Vagina (tissue), 2 donors: Measurements from ENCODE around the gene RMDN2. TPM values are rescaled to one million over a fixed set of nuclear protein-coding genes. Genes with fewer than 3 reads are reported as not detected.

Source experiments
- DNase-seq, 2 donors: peaks; one replicate each; pipeline ENCODE4 v3.0.0-alpha.2; 2017; ENCODE audit errors: extremely low spot score in 2 of 2
- H3K27ac ChIP-seq: fragments of 200-600 bp; sonication (generic); one replicate; pipeline ENCODE4 v1.5.1; 2019
- H3K27me3 ChIP-seq: fragments of 200-600 bp; sonication (generic); one replicate; pipeline ENCODE4 v1.5.1; 2019
- H3K36me3 ChIP-seq, 2 donors: fragments of 200-600 bp; sonication (generic); one replicate each; pipeline ENCODE4 v1.5.1; 2017 to 2019
- H3K4me1 ChIP-seq: fragments of 200-600 bp; sonication (generic); one replicate; pipeline ENCODE4 v1.5.1; 2019
- H3K4me3 ChIP-seq, 2 donors: fragments of 200-600 bp; sonication (generic); 1 replicate in 1 of 2; 2 replicates in 1 of 2; pipeline ENCODE4 v1.5.1; 2016 to 2019
- H3K9me3 ChIP-seq: fragments of 200-600 bp; sonication (generic); one replicate; pipeline ENCODE4 v1.5.1; 2019
- POLR2A ChIP-seq, 2 donors: fragments of 450-650 bp; IDR thresholded peaks; one replicate each; pipeline ENCODE4 v1.6.1; 2017; ENCODE audit warnings: antibody characterized with exemption in 2 of 2, mild to moderate bottlenecking in 2 of 2, moderate library complexity in 2 of 2
- POLR2AphosphoS5 ChIP-seq, 2 donors: sonication (generic); formaldehyde crosslinking; IDR thresholded peaks; one replicate each; pipeline ENCODE4 v1.9.0; 2017; ENCODE audit warnings: antibody characterized with exemption in 2 of 2, mild to moderate bottlenecking in 2 of 2, low read depth in 1 of 2; ENCODE audit not compliant: insufficient read depth in 1 of 2
- intact Hi-C: fragments of 100-400 bp; cut with DNase I; formaldehyde crosslinking; loops from one replicate; pipeline ENCODE4 v1.15.1; 2023
- total RNA-seq: library from RNA; depleted of rRNA; stranded (reverse); fragments of >200 nt; gene quantifications from one replicate; pipeline ENCODE4 v1.2.3, GENCODE V29; 2016
- TF ChIP-seq, protein P1 (sequence below), 3 experiments: fragments of 450-650 bp in 2 of 3; fragments of 200-600 bp in 1 of 3; sonication (generic) in 1 of 3; IDR thresholded peaks; one replicate each; pipeline ENCODE4 v1.5.1; 2017 to 2019; ENCODE audit warnings: antibody characterized with exemption in 3 of 3, mild to moderate bottlenecking in 2 of 3, moderate library complexity in 2 of 3

RMDN2 gene
- total RNA-seq, 1 donor from 2014 or later = 5.9 TPM

DNA sequence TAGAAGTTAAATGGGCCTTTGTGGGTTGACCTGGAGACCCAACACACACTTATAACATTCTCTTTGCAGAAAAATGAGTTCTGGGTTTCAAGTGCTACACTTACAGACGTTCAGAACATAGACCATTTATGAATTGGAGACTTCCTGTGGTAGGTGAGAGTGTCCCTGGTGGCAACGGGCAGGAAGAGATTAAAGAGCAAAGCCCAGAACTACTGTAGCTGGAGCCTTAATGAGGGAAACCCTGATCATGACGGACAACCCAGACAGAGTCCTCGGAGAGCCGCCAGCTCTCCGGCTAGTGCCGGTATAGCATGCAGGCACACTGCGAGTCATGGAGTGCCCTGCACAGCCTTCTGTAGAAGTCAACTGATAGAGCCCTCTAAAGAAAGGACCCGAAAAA, 44.5 kb upstream of the RMDN2 start:
- no peak overlapping the region for H3K27ac ChIP-seq
- intact Hi-C loops = no loop called here
- H3K36me3 ChIP-seq = no peaks in the 10 kb centered on the region
- H3K9me3 ChIP-seq = no peaks in the 10 kb centered on the region
- TF ChIP-seq, protein P1, sequence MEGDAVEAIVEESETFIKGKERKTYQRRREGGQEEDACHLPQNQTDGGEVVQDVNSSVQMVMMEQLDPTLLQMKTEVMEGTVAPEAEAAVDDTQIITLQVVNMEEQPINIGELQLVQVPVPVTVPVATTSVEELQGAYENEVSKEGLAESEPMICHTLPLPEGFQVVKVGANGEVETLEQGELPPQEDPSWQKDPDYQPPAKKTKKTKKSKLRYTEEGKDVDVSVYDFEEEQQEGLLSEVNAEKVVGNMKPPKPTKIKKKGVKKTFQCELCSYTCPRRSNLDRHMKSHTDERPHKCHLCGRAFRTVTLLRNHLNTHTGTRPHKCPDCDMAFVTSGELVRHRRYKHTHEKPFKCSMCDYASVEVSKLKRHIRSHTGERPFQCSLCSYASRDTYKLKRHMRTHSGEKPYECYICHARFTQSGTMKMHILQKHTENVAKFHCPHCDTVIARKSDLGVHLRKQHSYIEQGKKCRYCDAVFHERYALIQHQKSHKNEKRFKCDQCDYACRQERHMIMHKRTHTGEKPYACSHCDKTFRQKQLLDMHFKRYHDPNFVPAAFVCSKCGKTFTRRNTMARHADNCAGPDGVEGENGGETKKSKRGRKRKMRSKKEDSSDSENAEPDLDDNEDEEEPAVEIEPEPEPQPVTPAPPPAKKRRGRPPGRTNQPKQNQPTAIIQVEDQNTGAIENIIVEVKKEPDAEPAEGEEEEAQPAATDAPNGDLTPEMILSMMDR (IDR thresholded peaks at IDR 0.05) = no peak
- TF ChIP-seq POLR2A (IDR thresholded peaks at IDR 0.05) (no peak), POLR2AphosphoS5 (IDR thresholded peaks at IDR 0.05; ENCODE audit: insufficient read depth in 1 of 2, low read depth in 1 of 2) (no peak)
- H3K4me1 ChIP-seq = no peaks in the 10 kb centered on the region
- no peak overlapping the region for H3K4me3 ChIP-seq
- DNase-seq = no peak
- no peaks in the 10 kb centered on the region for H3K27me3 ChIP-seq

DNA sequence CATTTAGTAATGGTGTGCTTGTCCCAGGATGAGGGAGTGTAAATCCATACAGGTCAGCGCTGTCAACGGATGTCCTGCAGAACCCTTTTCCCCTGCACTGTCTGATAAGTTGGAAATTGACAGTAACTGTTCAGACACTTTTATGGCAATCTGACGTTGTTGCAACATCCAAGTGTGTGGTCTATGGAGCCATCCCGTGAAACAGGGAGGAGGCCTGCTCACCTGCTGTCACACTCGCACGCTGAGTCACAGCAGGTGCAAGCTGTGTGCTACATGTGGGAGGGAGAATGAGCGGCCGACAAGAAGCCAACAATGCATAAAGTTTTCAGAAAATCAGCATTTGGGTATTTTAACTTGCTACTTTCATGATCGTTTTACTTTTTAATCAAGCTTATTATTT, 43.7 kb upstream of the RMDN2 start:
- TF ChIP-seq POLR2A (IDR thresholded peaks at IDR 0.05) = no peak
- TF ChIP-seq, protein P1 (IDR thresholded peaks at IDR 0.05) = no peak
- TF ChIP-seq POLR2AphosphoS5 (IDR thresholded peaks at IDR 0.05; ENCODE audit: insufficient read depth in 1 of 2, low read depth in 1 of 2) = no peak
- Histone ChIP-seq H3K36me3 (no peaks in the 10 kb centered on the region), H3K27ac (no peak overlapping the region), H3K9me3 (no peaks in the 10 kb centered on the region), H3K27me3 (no peaks in the 10 kb centered on the region), H3K4me1 (no peaks in the 10 kb centered on the region), H3K4me3 (no peak overlapping the region)
- intact Hi-C loops = no loop called here
- no peak for DNase-seq

DNA sequence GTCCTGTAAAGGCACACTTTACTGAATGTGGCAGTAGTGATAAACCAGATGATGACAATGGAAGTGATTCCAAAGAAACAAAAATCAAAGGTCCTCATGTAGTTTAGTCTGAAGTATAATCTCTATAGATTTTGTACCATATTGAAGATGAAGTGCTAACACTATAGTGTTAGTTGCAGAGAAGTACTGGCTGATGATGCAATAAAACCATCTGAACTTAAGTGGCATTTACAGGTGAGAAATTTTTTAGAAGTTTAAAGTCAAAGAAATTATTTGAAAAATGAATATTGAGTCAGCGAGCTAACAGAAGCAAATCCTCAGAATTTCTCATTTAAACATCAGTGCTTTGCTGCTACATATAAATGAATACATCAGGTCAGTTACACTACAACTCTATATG, 43.1 kb upstream of the RMDN2 start:
- H3K4me1 ChIP-seq = no peaks in the 10 kb centered on the region
- no peak for TF ChIP-seq POLR2A (IDR thresholded peaks at IDR 0.05)
- TF ChIP-seq, protein P1 (IDR thresholded peaks at IDR 0.05) = no peak
- TF ChIP-seq POLR2AphosphoS5 (IDR thresholded peaks at IDR 0.05; ENCODE audit: insufficient read depth in 1 of 2, low read depth in 1 of 2) = no peak

DNA sequence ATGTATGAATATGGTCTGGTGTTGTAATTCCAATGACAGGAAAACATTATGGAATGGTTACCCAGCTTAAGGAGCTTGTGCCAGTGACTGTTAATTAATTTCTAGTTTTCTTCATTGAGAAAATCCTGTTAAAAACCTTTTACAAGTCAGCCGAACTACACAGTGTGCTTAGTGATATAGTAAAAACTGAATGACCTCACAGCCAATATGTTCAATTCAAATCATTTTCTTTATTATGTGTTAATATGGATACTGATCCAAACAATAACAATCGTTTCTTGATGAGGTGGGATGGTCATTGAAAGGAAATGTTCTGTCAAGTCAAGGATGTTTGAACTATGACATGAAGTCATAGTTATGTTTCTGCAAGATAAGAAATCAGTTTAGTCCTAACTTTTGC, 41.6 kb upstream of the RMDN2 start:
- no peak overlapping the region for H3K4me3 ChIP-seq
- no peak for DNase-seq
- intact Hi-C loops = no loop called here
- TF ChIP-seq, protein P1 (IDR thresholded peaks at IDR 0.05) = no peak
- TF ChIP-seq POLR2AphosphoS5 (IDR thresholded peaks at IDR 0.05; ENCODE audit: insufficient read depth in 1 of 2, low read depth in 1 of 2) (no peak), POLR2A (IDR thresholded peaks at IDR 0.05) (no peak)
- H3K27ac ChIP-seq = no peak overlapping the region
- no peaks in the 10 kb centered on the region for H3K36me3 ChIP-seq
- no peaks in the 10 kb centered on the region for H3K9me3 ChIP-seq
- no peaks in the 10 kb centered on the region for H3K4me1 ChIP-seq
- H3K27me3 ChIP-seq = no peaks in the 10 kb centered on the region

More for the DNA sequence above, 43.1 kb upstream of the RMDN2 start:
- no peak overlapping the region for H3K4me3 ChIP-seq
- no peaks in the 10 kb centered on the region for H3K36me3 ChIP-seq
- H3K27ac ChIP-seq = no peak overlapping the region
- intact Hi-C loops = no loop called here
- DNase-seq = no peak
- no peaks in the 10 kb centered on the region for H3K9me3 ChIP-seq
- no peaks in the 10 kb centered on the region for H3K27me3 ChIP-seq

DNA sequence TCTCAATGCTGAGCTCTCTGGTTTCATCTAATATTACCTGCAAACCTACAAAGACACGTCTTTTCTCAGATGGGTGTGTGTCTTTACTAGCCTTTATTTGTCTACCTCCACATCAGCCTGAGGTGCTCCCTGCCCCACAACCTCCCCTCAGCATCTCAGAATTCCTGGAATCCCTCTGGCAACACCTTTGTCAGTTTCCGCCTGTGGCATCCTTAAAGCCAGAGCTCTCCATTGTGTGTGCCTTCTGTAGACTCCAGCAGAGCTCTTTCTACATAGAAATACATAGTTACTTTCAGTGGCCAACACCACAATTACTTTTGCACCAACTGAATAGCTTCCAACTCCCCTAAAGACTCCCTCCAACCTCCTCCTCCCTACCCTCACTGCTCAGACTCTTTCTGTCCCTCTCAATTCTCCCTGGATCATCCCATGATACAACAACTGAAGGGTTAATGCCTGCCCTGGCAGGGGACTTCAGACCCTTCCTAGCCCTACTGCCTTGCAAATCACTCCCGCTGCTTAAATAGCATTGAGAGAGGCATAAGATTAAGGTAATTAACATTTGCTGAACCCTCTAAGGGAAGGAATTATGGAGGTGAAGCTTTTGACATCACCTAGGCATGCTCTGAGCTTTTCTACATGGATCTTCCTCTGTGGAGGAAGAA, 39.6 kb upstream of the RMDN2 start:
- no peak overlapping the region for H3K4me3 ChIP-seq
- intact Hi-C loops = loop anchor here (5.0 kb wide), 1 partner anchor 473 kb away; no protein-coding TSS in a partner anchor
- no peak for DNase-seq

More for the DNA sequence above, 39.6 kb upstream of the RMDN2 start:
- TF ChIP-seq, protein P1 (IDR thresholded peaks at IDR 0.05) = no peak
- TF ChIP-seq POLR2AphosphoS5 (IDR thresholded peaks at IDR 0.05; ENCODE audit: insufficient read depth in 1 of 2, low read depth in 1 of 2) (no peak), POLR2A (IDR thresholded peaks at IDR 0.05) (no peak)
- Histone ChIP-seq H3K27ac (no peak overlapping the region), H3K9me3 (no peaks in the 10 kb centered on the region), H3K36me3 (no peaks in the 10 kb centered on the region), H3K27me3 (no peaks in the 10 kb centered on the region), H3K4me1 (no peaks in the 10 kb centered on the region)
